Left lung (tissue), 10 donors: ENCODE results near the gene RLN3. TPM values are rescaled to one million over a fixed set of nuclear protein-coding genes. Genes with fewer than 3 reads are reported as not detected.

ENCODE experiments used
- ATAC-seq: fragments of 200-7000 bp; cut with Tn5 transposase; one replicate; pipeline ENCODE4 v1.9.1; 2020; ENCODE audit warnings: moderate library complexity
- DNase-seq, 4 donors: peaks; one replicate each; pipeline ENCODE4 v3.0.0-alpha.2; 2013 to 2020
- H3K27ac ChIP-seq, 2 donors: fragments of 200-600 bp; sonication (generic) in 1 of 2; one replicate each; pipeline versions ENCODE4 v1.5.0 to v1.8.0; 2020 to 2021
- H3K27me3 ChIP-seq, 2 donors: fragments of 200-600 bp; sonication (generic) in 1 of 2; one replicate each; pipeline versions ENCODE4 v1.5.0 to v1.8.0; 2020 to 2021
- H3K36me3 ChIP-seq, 2 donors: fragments of 200-600 bp; sonication (generic) in 1 of 2; one replicate each; pipeline versions ENCODE4 v1.5.0 to v1.8.0; 2020 to 2021
- H3K4me1 ChIP-seq, 2 donors: fragments of 200-600 bp; one replicate each; pipeline ENCODE4 v1.8.0; 2021
- H3K4me3 ChIP-seq, 2 donors: fragments of 200-600 bp; sonication (generic) in 1 of 2; one replicate each; pipeline versions ENCODE4 v1.5.0 to v1.8.0; 2020 to 2021; ENCODE audit warnings: mild to moderate bottlenecking in 1 of 2
- H3K9me3 ChIP-seq, 2 donors: fragments of 200-600 bp; sonication (generic) in 1 of 2; one replicate each; pipeline versions ENCODE4 v1.5.0 to v1.8.0; 2020 to 2021
- intact Hi-C, 2 donors: fragments of 100-400 bp; cut with DNase I; formaldehyde crosslinking; loops; one replicate each; pipeline versions ENCODE4 v1.11.2 to v1.14.2; 2022
- polyA plus RNA-seq, 6 donors: library from polyadenylated mRNA; unstranded; fragments of 120-200 nt; gene quantifications; one replicate each; pipeline ENCODE4 v1.2.1, GENCODE V29; 2013; ENCODE audit not compliant: insufficient read length in 6 of 6
- total RNA-seq, 2 donors: library from RNA; stranded (reverse); fragmentation: NEBNext Ultra II Directional; extraction: Animal tissue kit (Norgen Biotek cat#: 25700); gene quantifications; one replicate each; pipeline ENCODE4 v1.2.1, GENCODE V29; 2021
- TF ChIP-seq, protein P1 (sequence below), 2 donors: fragments of 200-600 bp; sonication (generic) in 1 of 2; IDR thresholded peaks; one replicate each; pipeline versions ENCODE4 v1.5.0 to v1.8.0; 2021; ENCODE audit warnings: antibody characterized with exemption in 2 of 2
- donor health status: DM: no; HTN: yes; CAD: no.
- donor health status: DM: no; HTN: no; CAD: no.

Gene RLN3
- total and polyA plus RNA-seq, 8 donors: not detected

GRCh38 chr19:14051980-14052379, 24.0 kb downstream of the RLN3 start:
- peaks cover 0 to 1% of the 10 kb centered on the region in 2 donors for H3K4me1 ChIP-seq
- intact Hi-C loops: no loop called here

GRCh38 chr19:14052470-14052869, 24.5 kb downstream of the RLN3 start:
- Histone ChIP-seq H3K4me3 (no peak overlapping the region), H3K9me3 (no peaks in the 10 kb centered on the region), H3K36me3 (peaks cover 0 to 49% of the 10 kb centered on the region in 2 donors), H3K27me3 (peaks cover 0 to 14% of the 10 kb centered on the region in 2 donors), H3K27ac (no peak overlapping the region), H3K4me1 (peaks cover 0 to 5% of the 10 kb centered on the region in 2 donors)
- DNase-seq (no peak), ATAC-seq (no peak)
- intact Hi-C loops: no loop called here
- TF ChIP-seq, protein P1, sequence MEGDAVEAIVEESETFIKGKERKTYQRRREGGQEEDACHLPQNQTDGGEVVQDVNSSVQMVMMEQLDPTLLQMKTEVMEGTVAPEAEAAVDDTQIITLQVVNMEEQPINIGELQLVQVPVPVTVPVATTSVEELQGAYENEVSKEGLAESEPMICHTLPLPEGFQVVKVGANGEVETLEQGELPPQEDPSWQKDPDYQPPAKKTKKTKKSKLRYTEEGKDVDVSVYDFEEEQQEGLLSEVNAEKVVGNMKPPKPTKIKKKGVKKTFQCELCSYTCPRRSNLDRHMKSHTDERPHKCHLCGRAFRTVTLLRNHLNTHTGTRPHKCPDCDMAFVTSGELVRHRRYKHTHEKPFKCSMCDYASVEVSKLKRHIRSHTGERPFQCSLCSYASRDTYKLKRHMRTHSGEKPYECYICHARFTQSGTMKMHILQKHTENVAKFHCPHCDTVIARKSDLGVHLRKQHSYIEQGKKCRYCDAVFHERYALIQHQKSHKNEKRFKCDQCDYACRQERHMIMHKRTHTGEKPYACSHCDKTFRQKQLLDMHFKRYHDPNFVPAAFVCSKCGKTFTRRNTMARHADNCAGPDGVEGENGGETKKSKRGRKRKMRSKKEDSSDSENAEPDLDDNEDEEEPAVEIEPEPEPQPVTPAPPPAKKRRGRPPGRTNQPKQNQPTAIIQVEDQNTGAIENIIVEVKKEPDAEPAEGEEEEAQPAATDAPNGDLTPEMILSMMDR (IDR thresholded peaks at IDR 0.05): no peak

More at GRCh38 chr19:14051980-14052379, 24.0 kb downstream of the RLN3 start:
- ATAC-seq: no peak
- no peak for DNase-seq
- TF ChIP-seq, protein P1 (IDR thresholded peaks at IDR 0.05): no peak
- Histone ChIP-seq H3K27ac (no peak overlapping the region), H3K9me3 (no peaks in the 10 kb centered on the region), H3K27me3 (peaks cover 0 to 9% of the 10 kb centered on the region in 2 donors), H3K36me3 (peaks cover 0 to 49% of the 10 kb centered on the region in 2 donors), H3K4me3 (no peak overlapping the region)

GRCh38 chr19:14053032-14053431, 25.1 kb downstream of the RLN3 start:
- ATAC-seq (no peak), DNase-seq (no peak)
- peaks cover 0 to 46% of the 10 kb centered on the region in 2 donors for H3K36me3 ChIP-seq
- peaks cover 0 to 19% of the 10 kb centered on the region in 2 donors for H3K27me3 ChIP-seq
- intact Hi-C loops: no loop called here
- TF ChIP-seq, protein P1 (IDR thresholded peaks at IDR 0.05): no peak
- no peak overlapping the region for H3K4me3 ChIP-seq
- H3K9me3 ChIP-seq: no peaks in the 10 kb centered on the region
- peaks cover 0 to 10% of the 10 kb centered on the region in 2 donors for H3K4me1 ChIP-seq
- no peak overlapping the region for H3K27ac ChIP-seq

DNA sequence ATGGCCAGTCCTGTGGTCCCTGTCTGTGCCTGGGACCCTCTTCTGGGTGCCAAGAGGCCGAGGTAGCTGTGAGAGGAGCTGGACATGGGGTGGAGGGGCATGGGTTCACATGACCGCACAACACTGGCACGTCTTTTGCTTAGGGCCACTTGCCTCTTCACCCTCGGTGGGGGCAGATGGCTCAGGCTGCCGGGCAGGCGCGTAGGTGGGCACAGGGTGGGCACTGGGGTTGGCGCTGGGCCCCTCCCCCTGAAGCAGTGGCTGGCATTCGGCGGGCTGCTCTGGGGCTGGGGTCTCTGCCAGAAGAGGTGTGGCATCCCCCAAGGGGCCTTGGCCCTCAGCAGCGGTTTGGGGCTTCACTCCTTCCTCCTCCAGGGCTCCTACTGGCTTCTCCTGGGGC, 25.6 kb downstream of the RLN3 start:
- no peak overlapping the region for H3K27ac ChIP-seq
- TF ChIP-seq, protein P1 (IDR thresholded peaks at IDR 0.05): no peak
- no peak overlapping the region for H3K4me3 ChIP-seq
- peaks cover 0 to 42% of the 10 kb centered on the region in 2 donors for H3K36me3 ChIP-seq
- H3K9me3 ChIP-seq: no peaks in the 10 kb centered on the region
- H3K4me1 ChIP-seq: peaks cover 0 to 12% of the 10 kb centered on the region in 2 donors
- H3K27me3 ChIP-seq: peaks cover under 1 to 24% of the 10 kb centered on the region in 2 donors
- DNase-seq (no peak), ATAC-seq (no peak)
- intact Hi-C loops: no loop called here

GRCh38 chr19:14054099-14054498, 26.2 kb downstream of the RLN3 start:
- intact Hi-C loops: no loop called here

More at GRCh38 chr19:14054099-14054498, 26.2 kb downstream of the RLN3 start:
- Histone ChIP-seq H3K4me1 (peaks cover 0 to 18% of the 10 kb centered on the region in 2 donors), H3K36me3 (peaks cover 0 to 40% of the 10 kb centered on the region in 2 donors), H3K27ac (no peak overlapping the region), H3K9me3 (no peaks in the 10 kb centered on the region), H3K4me3 (no peak overlapping the region), H3K27me3 (peaks cover 6 to 30% of the 10 kb centered on the region in 2 donors)
- DNase-seq: no peak
- TF ChIP-seq, protein P1 (IDR thresholded peaks at IDR 0.05): no peak
- no peak for ATAC-seq
